Posterior vena cava (tissue), 2 donors: Measurements from ENCODE around the gene ZNF691. TPM values are rescaled to one million over a fixed set of nuclear protein-coding genes. Genes with fewer than 3 reads are reported as not detected.

ENCODE experiments used
- DNase-seq: peaks from one replicate; pipeline ENCODE4 v3.0.0-alpha.2; 2020; ENCODE audit warnings: low spot score
- intact Hi-C, 2 donors: fragments of 100-400 bp; cut with DNase I; formaldehyde crosslinking; loops; one replicate each; pipeline versions ENCODE4 v1.14.1 to v1.14.2; 2022 to 2023
- total RNA-seq, 2 donors: library from RNA; stranded (reverse); fragmentation: NEBNext Ultra II Directional; extraction: Animal tissue kit (Norgen Biotek cat#: 25700); gene quantifications; one replicate each; pipeline ENCODE4 v1.2.1, GENCODE V29; 2021
- donor health status: DM: yes; HTN: yes; CAD: no.
- donor health status: DM: yes; HTN: yes; CAD: no.

ZNF691 gene
- total RNA-seq, 2 donors from 2014 or later, result 4.5 to 5.1 TPM

GRCh38 chr1:42830631-42831030 is 15.8 kb upstream of the ZNF691 start:
- DNase-seq, result no peak
- intact Hi-C loops, result no loop called here

GRCh38 chr1:42831273-42831672 is 15.1 kb upstream of the ZNF691 start:
- intact Hi-C loops, result no loop called here
- no peak for DNase-seq

GRCh38 chr1:42832641-42833240 is 13.7 kb upstream of the ZNF691 start:
- no peak for DNase-seq

GRCh38 chr1:42833981-42834380 is 12.4 kb upstream of the ZNF691 start:
- intact Hi-C loops, result no loop called here
- DNase-seq, result no peak

More at GRCh38 chr1:42832641-42833240, 13.7 kb upstream of the ZNF691 start:
- intact Hi-C loops, result no loop called here

- DNase-seq, result no peak
- intact Hi-C loops, result no loop called here
These were observed 11.6 kb upstream of the ZNF691 start for GRCh38 chr1:42834803-42835202.

- intact Hi-C loops, result no loop called here
- no peak for DNase-seq
These were observed 11.0 kb upstream of the ZNF691 start for GRCh38 chr1:42835422-42835821.

GRCh38 chr1:42837709-42838108 is 8.7 kb upstream of the ZNF691 start:
- DNase-seq, result no peak
- intact Hi-C loops, result no loop called here

- DNase-seq, result no peak
- intact Hi-C loops, result no loop called here
These were observed 7.8 kb upstream of the ZNF691 start for GRCh38 chr1:42838482-42839190.

- no peak for DNase-seq
- intact Hi-C loops, result no loop called here
These were observed 5.4 kb upstream of the ZNF691 start for GRCh38 chr1:42841010-42841409.

- intact Hi-C loops, result no loop called here
- DNase-seq, result no peak
These were observed 4.8 kb upstream of the ZNF691 start for GRCh38 chr1:42841440-42842147.

- no peak for DNase-seq
- intact Hi-C loops, result loop anchor here in 1 of 2 donors (5.0 kb wide), 1 partner anchor 77 kb away; the partner anchor contains the start of genes C1orf50 and P3H1
These were observed 1.7 kb upstream of the ZNF691 start for GRCh38 chr1:42844592-42845140.

- intact Hi-C loops, result loop anchor here in 1 of 2 donors (5.0 kb wide), 1 partner anchor 78 kb away; the partner anchor contains the start of genes C1orf50 and P3H1
- DNase-seq, result no peak
These were observed 1.2 kb upstream of the ZNF691 start for GRCh38 chr1:42845193-42845592.

GRCh38 chr1:42845866-42846256 is 552 bp upstream of the ZNF691 start:
- intact Hi-C loops, result loop anchor here in 1 of 2 donors (5.0 kb wide), 1 partner anchor 79 kb away; the partner anchor contains the start of genes C1orf50 and P3H1

GRCh38 chr1:42847111-42847595 is 740 bp downstream of the ZNF691 start:
- DNase-seq, result no peak
- intact Hi-C loops, result loop anchor here in 1 of 2 donors (5.0 kb wide), 1 partner anchor 80 kb away; the partner anchor contains the start of genes C1orf50 and P3H1

More at GRCh38 chr1:42845866-42846256, 552 bp upstream of the ZNF691 start:
- DNase-seq, result no peak

- no peak for DNase-seq
- intact Hi-C loops, result loop anchor here in 1 of 2 donors (5.0 kb wide), 1 partner anchor 81 kb away; the partner anchor contains the start of genes C1orf50 and P3H1
These were observed 1.5 kb downstream of the ZNF691 start for GRCh38 chr1:42847721-42848460.

- intact Hi-C loops, result loop anchor here in 1 of 2 donors (5.0 kb wide), 1 partner anchor 82 kb away; the partner anchor contains the start of genes C1orf50 and P3H1
- no peak for DNase-seq
These were observed 2.6 kb downstream of the ZNF691 start for GRCh38 chr1:42848823-42849537.

- no peak for DNase-seq
- intact Hi-C loops, result loop anchor here in 1 of 2 donors (5.0 kb wide), 1 partner anchor 83 kb away; the partner anchor contains the start of genes C1orf50 and P3H1
These were observed 3.5 kb downstream of the ZNF691 start for GRCh38 chr1:42849944-42850343.

GRCh38 chr1:42851420-42851819 is 5.0 kb downstream of the ZNF691 start:
- intact Hi-C loops, result no loop called here

More at GRCh38 chr1:42851420-42851819, 5.0 kb downstream of the ZNF691 start:
- no peak for DNase-seq
